ENCODE data around the gene CES5A. TPM values are rescaled to one million over a fixed set of nuclear protein-coding genes. Genes with fewer than 3 reads are reported as not detected.

The CES5A gene, protein sequence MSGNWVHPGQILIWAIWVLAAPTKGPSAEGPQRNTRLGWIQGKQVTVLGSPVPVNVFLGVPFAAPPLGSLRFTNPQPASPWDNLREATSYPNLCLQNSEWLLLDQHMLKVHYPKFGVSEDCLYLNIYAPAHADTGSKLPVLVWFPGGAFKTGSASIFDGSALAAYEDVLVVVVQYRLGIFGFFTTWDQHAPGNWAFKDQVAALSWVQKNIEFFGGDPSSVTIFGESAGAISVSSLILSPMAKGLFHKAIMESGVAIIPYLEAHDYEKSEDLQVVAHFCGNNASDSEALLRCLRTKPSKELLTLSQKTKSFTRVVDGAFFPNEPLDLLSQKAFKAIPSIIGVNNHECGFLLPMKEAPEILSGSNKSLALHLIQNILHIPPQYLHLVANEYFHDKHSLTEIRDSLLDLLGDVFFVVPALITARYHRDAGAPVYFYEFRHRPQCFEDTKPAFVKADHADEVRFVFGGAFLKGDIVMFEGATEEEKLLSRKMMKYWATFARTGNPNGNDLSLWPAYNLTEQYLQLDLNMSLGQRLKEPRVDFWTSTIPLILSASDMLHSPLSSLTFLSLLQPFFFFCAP
- total RNA-seq = not detected in 2 replicates

DNA sequence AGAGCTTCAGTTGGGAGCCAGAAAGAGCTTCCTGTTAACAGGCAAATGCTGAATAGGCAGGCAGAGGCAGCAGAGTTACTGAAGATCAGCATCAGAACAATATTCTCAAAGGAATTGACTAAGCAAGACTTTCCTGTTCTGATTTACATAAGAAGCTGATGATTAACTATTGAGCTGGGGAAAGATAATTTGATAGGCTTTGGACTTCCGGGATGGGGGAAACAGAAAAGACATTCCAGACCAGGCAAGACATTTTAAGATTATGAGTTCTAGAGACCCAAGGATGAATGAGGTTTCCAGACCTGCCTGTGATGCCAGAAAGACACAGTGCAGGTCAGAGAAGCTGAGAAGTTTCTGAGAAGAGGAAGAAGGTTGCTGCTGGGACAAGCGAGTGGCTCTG lies at the start of gene CES5A:
TSS of gene CES5A (minus strand) at position 101 of the 400 bp plus-strand sequence. CDS start 152 bp downstream, outside the sequence.

DNA sequence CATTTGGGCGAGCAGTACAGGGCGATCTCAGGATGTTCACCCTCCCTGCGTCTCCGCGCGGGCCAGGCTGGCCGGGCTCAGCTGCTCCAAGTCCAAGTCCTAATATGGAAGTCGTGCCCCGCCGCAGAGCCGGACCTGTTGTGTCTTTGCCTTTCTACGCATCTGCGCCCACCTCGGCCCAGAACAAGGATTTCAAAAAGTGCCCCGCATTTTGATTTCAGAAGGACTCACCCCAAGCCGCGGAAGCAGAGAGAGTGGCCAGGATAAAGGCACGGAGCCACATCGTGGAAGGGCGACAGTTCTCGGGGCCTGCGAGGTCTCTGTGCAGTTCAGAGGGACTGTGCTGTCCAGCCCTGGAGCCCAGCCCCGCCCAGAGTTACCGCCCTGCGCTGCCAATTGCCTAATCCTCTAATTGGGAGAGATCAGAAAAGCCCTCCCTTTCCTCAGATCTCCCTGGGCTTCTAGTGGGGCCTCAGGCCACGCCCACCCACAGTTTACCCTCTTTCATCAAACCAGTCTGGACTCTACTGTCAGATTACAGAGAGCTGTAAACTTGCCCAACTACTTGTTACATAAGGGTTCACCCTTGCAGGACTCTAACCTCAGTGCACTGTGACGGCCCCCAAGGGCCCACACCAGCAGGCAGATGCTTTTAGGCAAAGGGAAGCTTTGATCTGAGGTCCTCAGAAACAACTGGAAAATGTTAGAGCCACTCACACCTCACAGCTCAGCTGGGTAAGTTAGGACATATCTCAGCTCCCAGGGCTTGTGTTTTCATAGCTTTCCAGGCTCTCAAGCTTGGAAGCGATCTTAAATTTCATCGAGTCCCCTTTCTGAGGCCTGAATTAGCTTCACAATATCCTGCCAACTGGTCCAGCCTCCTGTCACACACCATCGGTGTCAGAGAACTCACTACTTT lies 42.1 kb downstream of the CES5A start, which contains the start of gene CES1:
TSS of gene CES1 (minus strand) at position 324 of the 919 bp plus-strand sequence. CDS start at position 283, 41 bp downstream.

Other genes starting within 250 kb of the CES5A start
- 0.38 TPM in 1 of 2 replicates, not detected in the other for gene SLC6A2, start 219.4 kb downstream of the CES5A start, total RNA-seq
- 0.16 TPM in 1 of 2 replicates, not detected in the other for gene CES1, start 42.3 kb downstream of the CES5A start, total RNA-seq